Heart left ventricle (tissue), 16 donors: ENCODE results near the gene RAB3GAP2. TPM values are rescaled to one million over a fixed set of nuclear protein-coding genes. Genes with fewer than 3 reads are reported as not detected.
"Not testable (repeated sequence)": the region's sequence is repeated elsewhere in the genome, so short reads cannot be mapped to it uniquely, and the experiment has no call there.

Experiments used
- ATAC-seq, 4 donors: fragments of 200-7000 bp; cut with Tn5 transposase; one replicate each; pipeline ENCODE4 v1.9.1; 2020 to 2022; ENCODE audit warnings: moderate library complexity in 4 of 4, mild to moderate bottlenecking in 3 of 4, moderate number of reproducible peaks in 1 of 4
- DNase-seq, 5 donors: peaks; one replicate each; pipeline ENCODE4 v3.0.0-alpha.2; 2020
- H3K27ac ChIP-seq, 12 donors: fragments of 200-600 bp; sonication (generic) in 4 of 12; one replicate each; pipeline versions ENCODE4 v1.5.0 to v1.8.0; 2016 to 2022; ENCODE audit warnings: mild to moderate bottlenecking in 2 of 12
- H3K27me3 ChIP-seq, 9 donors: fragments of 200-600 bp; sonication (generic) in 2 of 9; one replicate each; pipeline versions ENCODE4 v1.5.1 to v1.8.0; 2016 to 2022; ENCODE audit warnings: mild to moderate bottlenecking in 3 of 9
- H3K36me3 ChIP-seq, 9 donors: fragments of 200-600 bp; sonication (generic) in 2 of 9; one replicate each; pipeline versions ENCODE4 v1.5.0 to v1.8.0; 2018 to 2022; ENCODE audit warnings: mild to moderate bottlenecking in 2 of 9
- H3K4me1 ChIP-seq, 12 donors: fragments of 200-600 bp; sonication (generic) in 4 of 12; one replicate each; pipeline versions ENCODE4 v1.5.0 to v1.8.0; 2016 to 2022; ENCODE audit warnings: mild to moderate bottlenecking in 3 of 12
- H3K4me3 ChIP-seq, 12 donors: fragments of 200-600 bp; sonication (generic) in 4 of 12; one replicate each; pipeline versions ENCODE4 v1.5.0 to v1.8.0; 2017 to 2022; ENCODE audit warnings: mild to moderate bottlenecking in 9 of 12, moderate library complexity in 4 of 12
- H3K9me3 ChIP-seq, 12 donors: fragments of 200-600 bp; sonication (generic) in 4 of 12; one replicate each; pipeline versions ENCODE4 v1.5.0 to v1.8.0; 2016 to 2022; ENCODE audit warnings: mild to moderate bottlenecking in 1 of 12
- POLR2A ChIP-seq, 2 donors: fragments of 450-650 bp; IDR thresholded peaks; one replicate each; pipeline ENCODE4 v1.6.1; 2017; ENCODE audit warnings: antibody characterized with exemption in 2 of 2, mild to moderate bottlenecking in 2 of 2, moderate library complexity in 2 of 2
- WGBS, 4 donors: extraction: QIAGEN DNeasy Blood & Tissue Kit in 2 of 4; methylation state at CpG; one replicate each; pipeline versions ENCODE4 v1.1.5 to v1.1.7; 2013 to 2018; 5-methylcytosine and 5-hydroxymethylcytosine counted together
- intact Hi-C, 10 donors: fragments of 100-400 bp; cut with DNase I; formaldehyde crosslinking; loops; one replicate each; pipeline versions ENCODE4 v1.11.1 to v1.14.2; 2022
- polyA plus RNA-seq, 2 donors: library from polyadenylated mRNA; stranded (reverse); fragments of 200-250 nt; gene quantifications; one replicate each; pipeline ENCODE4 v1.2.3, GENCODE V29; 2013
- total RNA-seq, 9 donors: library from RNA; depleted of rRNA in 2 of 9; stranded (reverse); fragments of >200 nt in 2 of 9; fragmentation: NEBNext Ultra II Directional in 3 of 9; extraction: Animal tissue kit (Norgen Biotek cat#: 25700) in 3 of 9; gene quantifications; one replicate each; pipeline versions ENCODE4 v1.1.0 to v1.2.4, GENCODE V29; 2016 to 2023
- TF ChIP-seq, protein P1 (sequence below), 12 donors: fragments of 200-600 bp; sonication (generic) in 4 of 12; IDR thresholded peaks; one replicate each; pipeline versions ENCODE4 v1.5.0 to v1.8.0; 2018 to 2022; ENCODE audit warnings: antibody characterized with exemption in 12 of 12, mild to moderate bottlenecking in 5 of 12
- donor health status: ischemic (EF 13 %, LVEDD 7.1; RV severe dilation, severe dysfunction).
- donor health status: healthy with polysubstance abuse.
- donor health status: DM: no; HTN: yes; CAD: no.
- donor health status: DM: no; HTN: no; CAD: no.
- donor health status: ischemic (EF 25% LVEDD 6.9; RV normal size, moderate dysfunction).
- donor health status: ischemic (EF 25% LVEDD 5.7; RV mildly dilated, moderate dysfunction).
- donor health status: healthy.
- donor health status: DM: yes; HTN: yes; CAD: no.
- donor health status: ischemic (EF 35%, LVEDD 5.7; RV mildly dilated, moderate dysfunction).
- donor health status: nonischemic (EF 11% LVEDD 7.7; RV severe dilation, severe dysfunction).
- donor health status: DM: yes; HTN: yes; CAD: no.
- donor health status: PGD.
- donor health status: ischemic (EF 29% LVEDD 5.4; RV normal size, mild dysfunction).
- donor health status: nonischemic (EF 23%, LVEDD 6.1; RV moderate dilation, normal function).

The RAB3GAP2 gene
- total and polyA plus RNA-seq, 11 donors, result 6.5 to 39.3 (median 24.7) TPM

DNA sequence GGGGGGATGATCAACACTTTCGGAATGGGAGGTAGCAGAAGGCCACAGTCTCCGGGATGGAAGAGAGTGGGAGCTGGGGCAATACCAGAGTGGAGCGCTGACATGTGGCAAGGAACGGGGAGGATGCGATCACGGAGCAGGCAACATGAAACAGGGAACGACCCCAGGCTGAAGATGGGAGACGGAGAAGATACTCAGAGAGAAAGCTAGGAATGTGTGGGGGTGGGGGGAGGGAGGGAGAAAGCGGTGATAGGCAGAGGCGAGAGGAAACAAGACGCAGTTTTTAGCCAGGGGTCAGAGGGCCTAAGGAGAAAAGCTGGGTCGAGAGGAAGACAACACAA, 577 bp downstream of the RAB3GAP2 start:
- Histone ChIP-seq H3K9me3 (no peaks in the 10 kb centered on the region), H3K4me3 (peak overlapping the region; percentile 65 to 97 (median 92)), H3K4me1 (peaks cover 0 to 40% (median 16%) of the 10 kb centered on the region in 12 donors), H3K27ac (peak overlapping the region in 11 of 12 donors; percentile 66 to 93 (median 88)), H3K36me3 (peaks cover 0 to 28% (median 7%) of the 10 kb centered on the region in 9 donors), H3K27me3 (no peaks in the 10 kb centered on the region)
- ATAC-seq (peak in 3 of 4 donors; percentile 4 to 30 (median 17)), DNase-seq (peak in 1 of 5 donors; percentile 31)
- TF ChIP-seq POLR2A (IDR thresholded peaks at IDR 0.05), result no peak
- TF ChIP-seq, protein P1, sequence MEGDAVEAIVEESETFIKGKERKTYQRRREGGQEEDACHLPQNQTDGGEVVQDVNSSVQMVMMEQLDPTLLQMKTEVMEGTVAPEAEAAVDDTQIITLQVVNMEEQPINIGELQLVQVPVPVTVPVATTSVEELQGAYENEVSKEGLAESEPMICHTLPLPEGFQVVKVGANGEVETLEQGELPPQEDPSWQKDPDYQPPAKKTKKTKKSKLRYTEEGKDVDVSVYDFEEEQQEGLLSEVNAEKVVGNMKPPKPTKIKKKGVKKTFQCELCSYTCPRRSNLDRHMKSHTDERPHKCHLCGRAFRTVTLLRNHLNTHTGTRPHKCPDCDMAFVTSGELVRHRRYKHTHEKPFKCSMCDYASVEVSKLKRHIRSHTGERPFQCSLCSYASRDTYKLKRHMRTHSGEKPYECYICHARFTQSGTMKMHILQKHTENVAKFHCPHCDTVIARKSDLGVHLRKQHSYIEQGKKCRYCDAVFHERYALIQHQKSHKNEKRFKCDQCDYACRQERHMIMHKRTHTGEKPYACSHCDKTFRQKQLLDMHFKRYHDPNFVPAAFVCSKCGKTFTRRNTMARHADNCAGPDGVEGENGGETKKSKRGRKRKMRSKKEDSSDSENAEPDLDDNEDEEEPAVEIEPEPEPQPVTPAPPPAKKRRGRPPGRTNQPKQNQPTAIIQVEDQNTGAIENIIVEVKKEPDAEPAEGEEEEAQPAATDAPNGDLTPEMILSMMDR (IDR thresholded peaks at IDR 0.05), result no peak
- WGBS, 4 donors, result 1% methylated on average over 12 of the region's 12 CpGs
- intact Hi-C loops, result loop anchor here in 2 of 10 donors (5.0 to 10.0 kb wide), 2 partner anchors 34 to 473 kb away; partner anchors contain the start of gene MTARC2 (in 1 of the 2)

- no peak for ATAC-seq
- H3K4me3 ChIP-seq, result no peak overlapping the region
- no peak for DNase-seq
- H3K9me3 ChIP-seq, result peaks cover 0 to 4% (median 0%) of the 10 kb centered on the region in 12 donors
- WGBS, 4 donors, result 93 to 94% (median 94%) methylated on average over 2 of the region's 2 CpGs
- intact Hi-C loops, result no loop called here
- no peak for TF ChIP-seq POLR2A (IDR thresholded peaks at IDR 0.05)
- TF ChIP-seq, protein P1 (IDR thresholded peaks at IDR 0.05), result no peak
- peaks cover 0 to 32% (median 13%) of the 10 kb centered on the region in 9 donors for H3K36me3 ChIP-seq
- no peak overlapping the region for H3K27ac ChIP-seq
- peaks cover 0 to 40% (median 16%) of the 10 kb centered on the region in 12 donors for H3K4me1 ChIP-seq
- H3K27me3 ChIP-seq, result no peaks in the 10 kb centered on the region
Observed at GRCh38 chr1:220269036-220269435, 3.2 kb downstream of the RAB3GAP2 start.

DNA sequence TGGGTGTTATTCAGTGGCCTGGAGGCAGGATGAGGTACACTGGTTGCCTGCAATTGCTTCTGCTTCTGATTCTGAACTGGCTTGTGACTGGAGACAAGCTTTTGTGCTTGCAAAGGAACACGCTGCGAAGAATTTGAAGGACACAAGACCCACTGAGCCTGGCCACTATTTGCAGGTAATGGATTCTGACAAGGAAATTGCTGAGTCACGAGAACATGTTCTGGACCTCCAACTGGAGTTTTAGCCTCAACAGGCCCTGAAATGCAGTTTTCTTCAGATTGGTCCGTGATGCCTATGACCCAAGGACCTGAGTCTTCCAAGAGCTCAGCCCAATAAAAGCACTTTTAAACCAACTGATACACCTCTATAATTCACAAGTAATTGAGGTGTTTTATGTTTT, 4.6 kb downstream of the RAB3GAP2 start:
- TF ChIP-seq, protein P1 (IDR thresholded peaks at IDR 0.05), result no peak
- TF ChIP-seq POLR2A (IDR thresholded peaks at IDR 0.05), result no peak
- intact Hi-C loops, result no loop called here
- 83 to 96% (median 92%) methylated on average over 4 of the region's 4 CpGs for WGBS, 4 donors
- DNase-seq, result no peak
- Histone ChIP-seq H3K9me3 (peaks cover 0 to 11% (median 0%) of the 10 kb centered on the region in 12 donors), H3K36me3 (peaks cover 0 to 37% (median 13%) of the 10 kb centered on the region in 9 donors), H3K27ac (no peak overlapping the region), H3K4me3 (no peak overlapping the region), H3K4me1 (peaks cover 0 to 36% (median 15%) of the 10 kb centered on the region in 12 donors), H3K27me3 (no peaks in the 10 kb centered on the region)
- ATAC-seq, result no peak

- H3K4me3 ChIP-seq, H3K4me1 ChIP-seq, intact Hi-C loops, H3K36me3 ChIP-seq, ATAC-seq, H3K27ac ChIP-seq, H3K27me3 ChIP-seq, DNase-seq: not testable (repeated sequence)
- H3K9me3 ChIP-seq, result peaks cover 0 to 37% (median 2%) of the 10 kb centered on the region in 12 donors
- 94 to 99% (median 97%) methylated on average over 3 of the region's 3 CpGs for whole genome bisulfite sequencing, 4 donors
Observed at GRCh38 chr1:220260228-220260627, 12.0 kb downstream of the RAB3GAP2 start.

DNA sequence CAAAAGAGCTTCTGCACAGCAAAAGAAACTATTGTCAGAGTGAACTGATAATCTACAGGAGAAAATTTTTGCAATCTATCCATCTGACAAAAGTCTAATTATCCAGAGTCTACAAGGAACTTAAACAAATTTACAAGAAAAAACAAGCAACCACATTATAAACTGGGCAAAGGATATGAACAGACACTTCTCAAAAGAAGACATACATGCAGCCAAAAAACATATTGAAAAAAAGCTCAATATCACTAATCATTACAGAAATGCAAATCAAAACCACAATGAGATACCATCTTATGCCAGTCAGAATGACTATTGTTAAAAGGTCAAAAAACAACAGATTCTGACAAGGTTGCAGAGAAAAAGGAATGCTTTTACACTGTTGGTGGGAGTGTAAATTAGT, 12.5 kb downstream of the RAB3GAP2 start:
- intact Hi-C loops, ATAC-seq: not testable (repeated sequence)

DNA sequence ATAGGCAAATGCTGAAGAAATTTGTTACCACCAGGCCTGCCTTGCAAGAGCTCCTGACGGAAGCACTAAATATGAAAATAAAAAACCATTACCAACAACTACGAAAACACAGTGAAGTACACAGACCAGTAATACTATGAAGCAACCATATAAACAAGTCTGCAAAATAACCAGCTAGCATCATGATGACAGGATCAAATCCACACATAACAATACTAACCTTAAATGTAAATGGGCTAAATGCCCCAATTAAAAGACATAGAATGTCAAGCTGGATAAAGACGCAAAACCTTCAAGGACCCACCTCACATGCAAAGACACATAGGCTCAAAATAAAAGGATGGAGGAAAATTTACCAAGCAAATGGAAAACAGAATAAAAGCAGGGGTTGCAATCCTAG, 16.1 kb downstream of the RAB3GAP2 start:
- peaks cover 0 to 22% (median 13%) of the 10 kb centered on the region in 9 donors for H3K36me3 ChIP-seq
- H3K4me3 ChIP-seq, H3K27ac ChIP-seq, ATAC-seq, H3K4me1 ChIP-seq, intact Hi-C loops, DNase-seq, H3K27me3 ChIP-seq: not testable (repeated sequence)
- H3K9me3 ChIP-seq, result peaks cover 0 to 20% (median 2%) of the 10 kb centered on the region in 12 donors
- WGBS, 4 donors, result 88 to 98% (median 97%) methylated on average over 3 of the region's 3 CpGs

More for the DNA sequence above, 12.5 kb downstream of the RAB3GAP2 start:
- H3K4me3 ChIP-seq, H3K4me1 ChIP-seq, DNase-seq, H3K27me3 ChIP-seq, H3K27ac ChIP-seq, H3K36me3 ChIP-seq: not testable (repeated sequence)
- peaks cover 0 to 37% (median 2%) of the 10 kb centered on the region in 12 donors for H3K9me3 ChIP-seq
